Measurements from ENCODE around the gene PCYT1B.

GRCh38 chrX:24547961-24548360 is 99.2 kb downstream of the PCYT1B start:
- TF ChIP-seq CTCF (IDR thresholded peaks at IDR 0.05): no peak
- TF ChIP-seq POLR2AphosphoS5 (IDR thresholded peaks at IDR 0.05): no peak
- TF ChIP-seq EP300 (IDR thresholded peaks at IDR 0.05): no peak

Measured in stomach (tissue), 4 donors.